Panc1 (cell line): Measurements from ENCODE around the gene SPDYE2B.
"Not testable (repeated sequence)": the region's sequence is repeated elsewhere in the genome, so short reads cannot be mapped to it uniquely, and the experiment has no call there.

Experiments
- POLR2AphosphoS5 ChIP-seq: IDR thresholded peaks from 2 replicates; pipeline ENCODE4 v1.6.1; 2012; ENCODE audit warnings: mild to moderate bottlenecking, low read depth, low read length, moderate library complexity
- SIN3A ChIP-seq: IDR thresholded peaks from 2 replicates; pipeline ENCODE4 v1.6.1; 2012; ENCODE audit warnings: low read depth, mild to moderate bottlenecking, low read length, moderate library complexity, borderline replicate concordance; ENCODE audit not compliant: insufficient read depth
- TCF7L2 ChIP-seq: IDR thresholded peaks from 2 replicates; pipeline ENCODE4 v1.6.1; 2011; ENCODE audit warnings: mild to moderate bottlenecking, low read depth, low read length, inconsistent platforms
- TF ChIP-seq, protein P1 (sequence below): fragments of 450-650 bp; IDR thresholded peaks from 2 replicates; pipeline ENCODE4 v1.5.1; 2017; ENCODE audit warnings: mild to moderate bottlenecking

DNA sequence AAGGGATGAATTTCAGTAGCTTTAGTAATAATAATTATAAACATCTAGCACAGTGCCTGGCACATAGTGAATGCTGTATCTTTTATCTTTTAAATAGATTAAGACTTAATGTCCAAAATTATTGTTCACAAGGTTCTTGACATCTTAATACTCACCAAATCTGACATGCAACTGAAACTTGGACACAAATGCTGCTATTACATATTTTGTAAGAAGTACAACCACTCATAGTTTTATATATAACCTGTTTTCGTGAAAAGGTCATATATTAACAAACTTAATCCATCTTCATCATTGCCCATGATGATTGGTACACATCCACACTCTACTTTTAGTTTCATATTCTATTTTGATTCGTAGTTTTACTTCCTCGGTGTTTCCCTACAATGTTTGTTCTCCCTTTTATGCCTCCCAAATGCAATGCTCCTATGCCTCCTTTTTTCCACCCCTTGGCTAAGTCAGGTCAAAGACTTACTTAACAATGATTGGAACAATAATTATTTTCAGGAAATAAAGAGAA is 45.0 kb downstream of the SPDYE2B start:
- TF ChIP-seq, protein P1, sequence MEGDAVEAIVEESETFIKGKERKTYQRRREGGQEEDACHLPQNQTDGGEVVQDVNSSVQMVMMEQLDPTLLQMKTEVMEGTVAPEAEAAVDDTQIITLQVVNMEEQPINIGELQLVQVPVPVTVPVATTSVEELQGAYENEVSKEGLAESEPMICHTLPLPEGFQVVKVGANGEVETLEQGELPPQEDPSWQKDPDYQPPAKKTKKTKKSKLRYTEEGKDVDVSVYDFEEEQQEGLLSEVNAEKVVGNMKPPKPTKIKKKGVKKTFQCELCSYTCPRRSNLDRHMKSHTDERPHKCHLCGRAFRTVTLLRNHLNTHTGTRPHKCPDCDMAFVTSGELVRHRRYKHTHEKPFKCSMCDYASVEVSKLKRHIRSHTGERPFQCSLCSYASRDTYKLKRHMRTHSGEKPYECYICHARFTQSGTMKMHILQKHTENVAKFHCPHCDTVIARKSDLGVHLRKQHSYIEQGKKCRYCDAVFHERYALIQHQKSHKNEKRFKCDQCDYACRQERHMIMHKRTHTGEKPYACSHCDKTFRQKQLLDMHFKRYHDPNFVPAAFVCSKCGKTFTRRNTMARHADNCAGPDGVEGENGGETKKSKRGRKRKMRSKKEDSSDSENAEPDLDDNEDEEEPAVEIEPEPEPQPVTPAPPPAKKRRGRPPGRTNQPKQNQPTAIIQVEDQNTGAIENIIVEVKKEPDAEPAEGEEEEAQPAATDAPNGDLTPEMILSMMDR, result not testable (repeated sequence)
- not testable (repeated sequence) for TF ChIP-seq TCF7L2, POLR2AphosphoS5, SIN3A
